ENCODE results near the gene RAB17.
"Not testable (repeated sequence)": the region's sequence is repeated elsewhere in the genome, so short reads cannot be mapped to it uniquely, and the experiment has no call there.

Gene RAB17

GRCh38 chr2:237599465-237600110, 9.1 kb upstream of the RAB17 start:
- DNase-seq (ENCODE audit: low read depth, low spot score), result no peak

- no peak for DNase-seq (ENCODE audit: low read depth, low spot score)
Measured at GRCh38 chr2:237598468-237599208, 8.1 kb upstream of the RAB17 start.

GRCh38 chr2:237597196-237598145, 6.9 kb upstream of the RAB17 start:
- no peak for DNase-seq (ENCODE audit: low read depth, low spot score)

GRCh38 chr2:237596520-237597195, 6.1 kb upstream of the RAB17 start:
- no peak for DNase-seq (ENCODE audit: low read depth, low spot score)

GRCh38 chr2:237595829-237596519, 5.4 kb upstream of the RAB17 start:
- DNase-seq (ENCODE audit: low read depth, low spot score), result not testable (repeated sequence)

GRCh38 chr2:237594514-237594871, 4.0 kb upstream of the RAB17 start:
- DNase-seq (ENCODE audit: low read depth, low spot score), result no peak

GRCh38 chr2:237593596-237594320, 3.2 kb upstream of the RAB17 start:
- DNase-seq (ENCODE audit: low read depth, low spot score), result no peak

GRCh38 chr2:237593036-237593435, 2.5 kb upstream of the RAB17 start:
- no peak for DNase-seq (ENCODE audit: low read depth, low spot score)

- DNase-seq (ENCODE audit: low read depth, low spot score), result no peak
Measured at GRCh38 chr2:237592425-237592980, 2.0 kb upstream of the RAB17 start.

GRCh38 chr2:237591141-237591881, 777 bp upstream of the RAB17 start:
- no peak for DNase-seq (ENCODE audit: low read depth, low spot score)

GRCh38 chr2:237588044-237588696, 2.4 kb downstream of the RAB17 start:
- no peak for DNase-seq (ENCODE audit: low read depth, low spot score)

GRCh38 chr2:237585590-237586221, 4.8 kb downstream of the RAB17 start:
- DNase-seq (ENCODE audit: low read depth, low spot score), result no peak

GRCh38 chr2:237583385-237584295, 6.9 kb downstream of the RAB17 start:
- DNase-seq (ENCODE audit: low read depth, low spot score), result no peak

- no peak for DNase-seq (ENCODE audit: low read depth, low spot score)
Measured at GRCh38 chr2:237581751-237582746, 8.5 kb downstream of the RAB17 start.

GRCh38 chr2:237581326-237581725, 9.2 kb downstream of the RAB17 start:
- no peak for DNase-seq (ENCODE audit: low read depth, low spot score)

Data from iPS DF 19.7 (cell line).